CD4-positive, alpha-beta T cell treated with Interleukin-6 at 100 ng/mL for 8 hours (primary cell): Measurements from ENCODE around the gene TRERF1.
"Not testable (repeated sequence)": the region's sequence is repeated elsewhere in the genome, so short reads cannot be mapped to it uniquely, and the experiment has no call there.

Experiments
- DNase-seq: peaks from one replicate; pipeline ENCODE4 v3.0.0-alpha.2; 2020; ENCODE audit warnings: mixed read lengths, low spot score

The TRERF1 gene

GRCh38 chr6:42222448-42222847 is 229.3 kb downstream of the TRERF1 start:
- no peak for DNase-seq

- DNase-seq = no peak
Measured at GRCh38 chr6:42221546-42221945, 230.2 kb downstream of the TRERF1 start.

- no peak for DNase-seq
Measured at GRCh38 chr6:42220807-42221206, 230.9 kb downstream of the TRERF1 start.

DNA sequence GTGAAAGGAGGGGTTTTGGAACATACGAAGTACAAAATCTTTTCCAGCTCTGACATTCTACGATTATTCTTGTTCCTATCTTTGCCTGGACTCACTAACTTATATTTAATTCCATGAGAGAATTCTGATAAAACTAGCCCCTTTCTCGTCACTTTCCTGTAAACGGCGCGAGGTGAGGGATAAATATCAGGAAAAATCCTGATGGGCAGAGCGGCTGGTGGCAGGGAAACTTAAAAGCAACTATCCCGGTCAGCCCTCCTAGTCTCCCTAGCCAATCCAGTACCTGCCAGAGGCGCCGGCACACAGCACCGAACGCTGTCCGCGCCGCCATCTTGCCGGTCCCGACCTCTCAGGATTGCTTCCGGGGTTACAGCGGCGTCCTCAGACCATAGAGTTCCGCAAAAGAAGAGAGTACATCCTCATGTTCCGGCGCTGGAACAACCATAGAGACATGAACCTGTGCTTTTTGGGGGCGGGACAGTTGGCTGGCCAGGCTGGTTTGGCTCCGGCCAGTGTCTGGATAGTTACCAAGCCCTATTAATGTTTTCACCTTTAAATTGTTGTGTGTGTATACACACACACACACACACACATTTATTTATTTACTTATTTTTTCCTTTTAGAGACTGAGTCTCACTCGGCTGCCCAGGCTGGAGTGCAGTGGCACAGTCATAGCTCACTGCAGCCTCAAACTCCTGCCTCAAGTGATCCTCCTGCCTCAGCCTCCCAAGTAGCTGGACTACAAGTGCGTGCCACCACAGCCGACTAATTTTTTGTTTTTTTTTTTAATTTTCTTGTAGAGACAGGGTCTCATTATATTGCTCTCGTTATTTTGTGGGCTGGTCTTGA is 234.0 kb downstream of the TRERF1 start, which contains the start of gene MRPS10:
Gene MRPS10 (minus strand): TSS at position 343 of the 849 bp plus-strand sequence. CDS start 12 bp downstream, at position 331.
- peak; percentile 91 for DNase-seq

DNA sequence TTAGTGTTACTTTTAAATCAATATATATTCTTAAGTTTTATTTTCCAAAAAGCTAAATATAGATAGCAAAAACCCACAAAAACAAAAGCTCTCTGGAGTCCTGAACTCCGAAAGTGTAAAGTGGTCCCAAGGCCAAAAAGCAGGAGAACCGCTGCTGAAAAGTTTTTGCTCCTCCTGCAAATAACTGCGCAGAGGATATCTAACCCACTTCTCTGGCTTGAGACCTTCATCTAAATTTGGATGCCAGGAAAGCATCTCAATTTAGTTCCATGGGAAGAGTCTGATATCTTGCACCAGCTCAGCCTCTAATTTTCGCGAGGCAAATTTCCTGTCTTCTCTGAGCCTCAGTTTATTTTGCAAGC is 234.6 kb downstream of the TRERF1 start:
- DNase-seq = no peak

- DNase-seq = not testable (repeated sequence)
Measured at GRCh38 chr6:42216495-42216894, 235.2 kb downstream of the TRERF1 start.

DNA sequence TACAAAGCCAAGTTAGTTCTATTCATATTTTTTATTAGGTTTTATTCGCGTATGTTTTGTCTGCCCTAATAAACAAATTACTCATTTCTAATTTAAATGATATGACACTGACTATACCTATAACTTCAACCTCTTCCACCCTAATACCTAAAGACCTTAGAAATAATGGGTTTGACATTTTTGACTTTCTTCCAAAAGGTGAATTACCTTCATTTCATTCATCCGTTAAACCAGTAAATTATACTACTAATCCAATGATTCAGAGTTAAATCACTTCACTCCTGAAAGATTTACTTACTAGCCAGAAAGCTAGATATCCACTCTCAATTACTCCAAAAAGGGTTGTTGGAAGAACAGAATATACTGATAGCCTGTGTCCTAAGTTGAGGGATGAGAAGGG is 239.3 kb downstream of the TRERF1 start:
- no peak for DNase-seq

DNA sequence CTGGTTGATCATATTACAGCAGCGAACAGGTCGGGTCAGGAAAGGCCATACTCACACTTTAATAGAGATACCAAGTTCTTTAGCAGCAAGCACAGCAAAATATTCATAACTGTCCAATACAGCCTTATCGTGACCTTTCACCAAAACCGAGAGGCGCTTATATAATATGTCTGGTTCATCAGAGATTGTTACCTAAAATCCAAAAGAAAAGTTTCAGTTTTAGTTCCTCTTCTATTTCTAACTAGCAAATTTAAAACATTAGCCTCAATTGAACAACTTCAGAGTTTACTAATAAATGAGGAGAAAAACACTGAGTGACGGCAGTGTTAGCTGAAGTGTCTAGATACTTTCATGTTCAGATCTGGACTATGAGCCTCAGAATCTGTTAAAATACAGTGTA is 240.0 kb downstream of the TRERF1 start:
- no peak for DNase-seq

- DNase-seq = no peak
Measured at GRCh38 chr6:42210551-42210950, 241.2 kb downstream of the TRERF1 start.

DNA sequence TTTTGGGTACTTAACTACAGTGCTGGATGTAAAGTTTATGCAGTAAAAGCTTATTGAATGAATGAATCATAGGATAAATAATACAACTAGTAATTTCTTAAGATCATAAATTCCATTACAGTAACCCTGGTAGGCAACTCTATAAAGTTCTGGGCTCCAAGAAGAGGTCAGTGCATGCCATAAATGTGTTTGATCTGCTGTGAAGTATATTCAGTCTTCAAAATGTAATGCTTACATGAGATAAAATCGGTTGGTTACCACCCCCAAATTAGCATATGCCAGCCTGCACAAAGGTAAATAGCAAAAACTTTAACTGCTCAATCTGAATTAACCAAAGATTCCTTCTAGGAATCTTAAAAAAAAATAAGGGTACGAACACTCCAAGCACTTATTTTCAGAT is 244.2 kb downstream of the TRERF1 start:
- DNase-seq = not testable (repeated sequence)

DNA sequence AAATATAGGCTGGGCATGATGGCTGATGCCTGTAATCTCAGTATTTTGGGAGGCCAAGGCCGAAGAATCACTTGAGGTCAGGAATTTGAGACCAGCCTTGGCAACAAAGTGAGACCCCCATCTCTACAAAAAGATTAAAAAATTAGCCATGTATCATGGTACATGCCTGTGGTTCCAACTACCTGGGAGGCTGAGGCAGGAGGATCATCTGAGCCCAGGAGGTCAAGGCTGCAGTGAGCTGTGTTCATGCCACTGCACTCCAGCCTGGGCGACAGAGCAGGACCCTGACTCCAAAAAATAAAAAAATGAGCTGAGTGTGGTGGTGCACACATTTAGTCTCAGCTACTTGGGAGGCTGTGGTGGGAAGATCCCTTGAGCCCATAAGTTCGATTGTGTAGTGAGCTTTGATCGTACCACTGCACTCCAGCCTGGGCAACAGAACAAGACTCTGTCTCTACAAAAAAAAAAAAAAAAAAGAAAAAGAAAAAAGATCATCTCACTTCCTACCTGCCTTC is 246.9 kb downstream of the TRERF1 start:
- DNase-seq = no peak

GRCh38 chr6:42203183-42203582 is 248.5 kb downstream of the TRERF1 start:
- no peak for DNase-seq

DNA sequence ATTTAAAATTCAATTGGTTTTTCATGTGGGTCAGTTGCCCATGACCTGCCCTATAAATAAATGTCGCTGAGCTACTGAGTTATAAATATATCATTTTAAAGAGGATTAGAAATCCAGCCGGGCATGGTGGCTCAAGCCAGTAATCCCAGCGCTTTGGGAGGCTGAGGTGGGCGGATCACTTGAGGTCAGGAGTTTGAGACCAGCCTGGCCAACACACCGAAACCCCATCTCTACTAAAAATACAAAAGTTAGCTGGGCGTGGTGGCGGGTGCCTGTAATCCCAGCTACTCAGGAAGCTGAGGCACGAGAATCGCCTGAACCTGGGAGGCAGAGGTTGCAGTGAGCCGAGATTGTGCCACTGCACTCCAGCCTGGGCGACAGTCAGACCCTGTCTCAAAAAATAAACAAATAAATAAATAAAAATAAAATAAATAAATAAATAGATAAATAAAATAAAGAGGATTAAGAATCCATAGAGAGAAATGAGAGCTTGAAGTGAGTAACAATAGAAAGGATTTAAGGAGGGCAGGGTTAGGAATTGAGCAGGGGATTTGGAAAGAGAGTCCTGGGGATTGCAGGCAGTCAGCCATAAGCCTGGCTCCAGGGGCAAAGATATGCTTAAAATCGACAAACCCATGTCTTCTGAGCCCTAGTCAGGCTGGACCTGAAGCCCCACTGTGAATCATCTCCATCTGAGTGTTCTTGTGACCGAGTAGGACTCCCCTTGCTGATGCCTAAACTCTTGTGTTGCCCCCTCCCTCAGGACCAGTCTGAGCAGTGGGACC is 249.4 kb downstream of the TRERF1 start:
- DNase-seq = not testable (repeated sequence)

GRCh38 chr6:42201382-42201781 is 250.3 kb downstream of the TRERF1 start:
- DNase-seq = no peak

- no peak for DNase-seq
Measured at GRCh38 chr6:42200035-42200434, 251.7 kb downstream of the TRERF1 start.

DNA sequence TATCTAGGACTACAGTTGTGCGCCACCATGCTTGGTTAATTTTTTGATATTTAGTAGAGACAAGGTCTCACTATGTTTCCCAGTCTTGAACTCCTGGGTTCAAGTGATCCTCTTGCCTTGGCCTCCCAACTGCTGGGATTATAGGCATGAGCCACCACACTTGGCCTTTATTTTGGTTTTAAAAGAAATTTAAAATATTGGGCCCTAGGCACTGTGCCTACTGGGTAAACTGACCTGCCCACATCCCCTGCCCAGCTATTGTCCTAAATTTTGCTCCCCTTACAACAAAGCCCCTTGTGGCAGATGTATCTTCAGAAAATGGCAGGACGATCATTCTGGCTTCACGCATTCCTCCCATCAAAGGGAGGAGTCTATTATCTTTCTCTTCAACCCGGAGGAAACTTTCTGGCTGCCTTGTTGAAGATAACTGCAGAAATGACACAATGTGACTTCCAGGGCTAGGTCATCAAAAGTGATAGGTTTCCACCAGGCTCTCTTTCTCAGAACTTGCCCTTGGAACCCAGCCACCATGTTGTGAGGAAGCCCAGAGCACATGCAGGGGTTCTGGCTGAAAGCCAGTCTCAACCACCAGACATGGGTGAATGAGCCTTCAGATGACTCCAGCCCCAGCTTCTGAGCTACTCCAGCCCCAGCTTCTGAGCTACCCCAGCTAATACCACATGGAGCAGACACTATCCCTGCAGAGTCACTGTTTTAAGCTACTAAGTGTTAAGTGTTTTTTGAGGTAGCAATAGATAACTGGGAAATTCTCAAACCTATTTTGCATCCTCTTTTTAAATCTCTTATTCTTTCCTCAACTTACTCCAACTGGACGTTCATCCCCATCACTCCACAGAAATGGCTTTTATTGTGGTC is 252.4 kb downstream of the TRERF1 start:
- DNase-seq = no peak

- DNase-seq = no peak
Measured at GRCh38 chr6:42197555-42198362, 254.0 kb downstream of the TRERF1 start.

DNA sequence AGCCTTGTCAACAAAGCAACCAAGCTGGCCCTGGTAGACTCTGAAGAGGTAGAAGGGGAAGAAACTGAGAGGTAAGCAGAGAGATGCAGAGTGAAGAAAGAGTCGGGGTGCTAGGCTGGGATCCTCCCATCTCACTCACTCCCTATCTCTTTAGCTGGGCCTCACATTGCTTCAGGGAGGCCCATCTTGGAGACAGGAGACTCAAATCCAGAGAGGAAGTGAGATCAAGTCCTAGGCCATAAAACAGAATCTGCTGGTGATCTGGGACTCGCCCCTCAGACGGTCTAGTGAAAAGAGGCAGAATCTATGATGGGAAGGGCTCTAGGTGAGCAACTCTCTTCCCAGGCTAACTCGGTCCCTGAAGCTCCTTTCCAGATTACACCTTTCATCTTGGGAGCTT is 256.3 kb downstream of the TRERF1 start:
- DNase-seq = no peak

GRCh38 chr6:42194056-42194455 is 257.7 kb downstream of the TRERF1 start:
- DNase-seq = no peak

DNA sequence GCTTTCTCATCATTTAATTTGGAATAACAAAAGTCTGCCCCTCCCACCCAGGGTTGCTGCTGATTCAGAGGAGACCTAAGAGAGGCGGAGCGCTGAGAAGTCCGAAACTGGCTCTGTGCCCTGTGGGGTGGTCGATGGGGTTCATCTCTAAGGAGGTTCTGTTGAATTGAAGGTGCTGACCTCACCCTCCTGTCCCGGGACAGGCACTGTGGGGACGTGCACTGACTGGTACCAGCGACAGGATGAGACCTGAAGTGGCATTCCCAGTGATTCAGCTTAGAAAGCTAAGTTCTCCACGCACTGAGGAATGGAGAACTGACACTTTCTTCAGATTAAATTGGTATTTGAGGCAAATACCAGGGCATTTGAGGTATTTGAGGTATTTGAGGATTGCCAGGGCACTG is 258.2 kb downstream of the TRERF1 start:
- no peak for DNase-seq

- not testable (repeated sequence) for DNase-seq
Measured at GRCh38 chr6:42192385-42192784, 259.3 kb downstream of the TRERF1 start.
